ENCODE results near the gene EMC9. TPM values are rescaled to one million over a fixed set of nuclear protein-coding genes. Genes with fewer than 3 reads are reported as not detected.

EMC9 gene
- total RNA-seq, 3 donors from 2014 or later = 13.4 to 19.0 (median 16.5) TPM

- Histone ChIP-seq H3K4me1 (peaks cover 5 to 16% of the 10 kb centered on the region in 2 donors), H3K4me3 (no peak overlapping the region), H3K36me3 (no peaks in the 10 kb centered on the region)
Observed at GRCh38 chr14:24137529-24138395, 3.6 kb downstream of the EMC9 start.

GRCh38 chr14:24136684-24137528, 4.5 kb downstream of the EMC9 start:
- DNase-seq (ENCODE audit: low spot score in 2 of 2) = no peak
- peak overlapping the region; percentile 92 to 96 for H3K27ac ChIP-seq
- intact Hi-C loops (cut with DNase I; ENCODE audit: low total_unique reads) = no loop called here
- H3K9me3 ChIP-seq = no peaks in the 10 kb centered on the region
- no peaks in the 10 kb centered on the region for H3K27me3 ChIP-seq
- TF ChIP-seq POLR2AphosphoS5 (IDR thresholded peaks at IDR 0.05) = no peak
- TF ChIP-seq, protein P1, sequence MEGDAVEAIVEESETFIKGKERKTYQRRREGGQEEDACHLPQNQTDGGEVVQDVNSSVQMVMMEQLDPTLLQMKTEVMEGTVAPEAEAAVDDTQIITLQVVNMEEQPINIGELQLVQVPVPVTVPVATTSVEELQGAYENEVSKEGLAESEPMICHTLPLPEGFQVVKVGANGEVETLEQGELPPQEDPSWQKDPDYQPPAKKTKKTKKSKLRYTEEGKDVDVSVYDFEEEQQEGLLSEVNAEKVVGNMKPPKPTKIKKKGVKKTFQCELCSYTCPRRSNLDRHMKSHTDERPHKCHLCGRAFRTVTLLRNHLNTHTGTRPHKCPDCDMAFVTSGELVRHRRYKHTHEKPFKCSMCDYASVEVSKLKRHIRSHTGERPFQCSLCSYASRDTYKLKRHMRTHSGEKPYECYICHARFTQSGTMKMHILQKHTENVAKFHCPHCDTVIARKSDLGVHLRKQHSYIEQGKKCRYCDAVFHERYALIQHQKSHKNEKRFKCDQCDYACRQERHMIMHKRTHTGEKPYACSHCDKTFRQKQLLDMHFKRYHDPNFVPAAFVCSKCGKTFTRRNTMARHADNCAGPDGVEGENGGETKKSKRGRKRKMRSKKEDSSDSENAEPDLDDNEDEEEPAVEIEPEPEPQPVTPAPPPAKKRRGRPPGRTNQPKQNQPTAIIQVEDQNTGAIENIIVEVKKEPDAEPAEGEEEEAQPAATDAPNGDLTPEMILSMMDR (IDR thresholded peaks at IDR 0.05) = no peak
- TF ChIP-seq POLR2A (IDR thresholded peaks at IDR 0.05) = no peak
- no peaks in the 10 kb centered on the region for H3K36me3 ChIP-seq
- H3K4me1 ChIP-seq = peaks cover 5 to 16% of the 10 kb centered on the region in 2 donors
- peak overlapping the region; percentile 93 to 99 (median 97) for H3K4me3 ChIP-seq

More at GRCh38 chr14:24137529-24138395, 3.6 kb downstream of the EMC9 start:
- TF ChIP-seq, protein P1 (IDR thresholded peaks at IDR 0.05) = no peak
- TF ChIP-seq POLR2A (IDR thresholded peaks at IDR 0.05) (no peak), POLR2AphosphoS5 (IDR thresholded peaks at IDR 0.05) (no peak)
- H3K27ac ChIP-seq = peak overlapping the region; percentile 49 to 92
- intact Hi-C loops (cut with DNase I; ENCODE audit: low total_unique reads) = no loop called here
- H3K27me3 ChIP-seq = no peaks in the 10 kb centered on the region
- DNase-seq (ENCODE audit: low spot score in 2 of 2) = no peak
- no peaks in the 10 kb centered on the region for H3K9me3 ChIP-seq

- TF ChIP-seq POLR2AphosphoS5 (IDR thresholded peaks at IDR 0.05) = peak in 2 of 3 donors; percentile 47 to 62
- TF ChIP-seq, protein P1 (IDR thresholded peaks at IDR 0.05) = no peak
- Histone ChIP-seq H3K36me3 (no peaks in the 10 kb centered on the region), H3K27ac (peak within 1 kb of the TSS; percentile 92 to 96), H3K27me3 (no peaks in the 10 kb centered on the region), H3K9me3 (no peaks in the 10 kb centered on the region), H3K4me3 (peak within 1 kb of the TSS; percentile 93 to 99 (median 97)), H3K4me1 (peaks cover 5 to 16% of the 10 kb centered on the region in 2 donors)
- peak; percentile 86 to 95 for DNase-seq (ENCODE audit: low spot score in 2 of 2)
- intact Hi-C loops (cut with DNase I; ENCODE audit: low total_unique reads) = no loop called here
Observed at GRCh38 chr14:24135834-24136683, 5.3 kb downstream of the EMC9 start, which contains the start of gene PSME1. Gene PSME1 (plus strand): TSS chr14:24136194. CDS start chr14:24136263, 69 bp downstream.

GRCh38 chr14:24135584-24135833, 5.9 kb downstream of the EMC9 start:
- Histone ChIP-seq H3K27ac (peak overlapping the region; percentile 92 to 96), H3K9me3 (no peaks in the 10 kb centered on the region), H3K4me1 (peaks cover 5 to 16% of the 10 kb centered on the region in 2 donors), H3K27me3 (no peaks in the 10 kb centered on the region), H3K36me3 (no peaks in the 10 kb centered on the region), H3K4me3 (peak overlapping the region; percentile 93 to 99 (median 97))
- intact Hi-C loops (cut with DNase I; ENCODE audit: low total_unique reads) = no loop called here
- TF ChIP-seq, protein P1 (IDR thresholded peaks at IDR 0.05) = no peak
- TF ChIP-seq POLR2AphosphoS5 (IDR thresholded peaks at IDR 0.05) (no peak), POLR2A (IDR thresholded peaks at IDR 0.05) (no peak)
- DNase-seq (ENCODE audit: low spot score in 2 of 2) = no peak
